Suprapubic skin (tissue), 4 donors: ENCODE results near the gene MYO5A. TPM values are rescaled to one million over a fixed set of nuclear protein-coding genes. Genes with fewer than 3 reads are reported as not detected.

Source experiments
- DNase-seq, 2 donors: peaks; one replicate each; pipeline ENCODE4 v3.0.0-alpha.2; 2019; ENCODE audit warnings: low spot score in 2 of 2
- H3K27ac ChIP-seq: fragments of 200-600 bp; sonication (generic); one replicate; pipeline ENCODE4 v1.5.1; 2019
- H3K27me3 ChIP-seq: fragments of 200-600 bp; sonication (generic); one replicate; pipeline ENCODE4 v1.5.1; 2019
- H3K36me3 ChIP-seq: fragments of 200-600 bp; sonication (generic); one replicate; pipeline ENCODE4 v1.5.1; 2019
- H3K4me1 ChIP-seq: fragments of 200-600 bp; sonication (generic); one replicate; pipeline ENCODE4 v1.5.1; 2019
- H3K4me3 ChIP-seq: fragments of 200-600 bp; sonication (generic); one replicate; pipeline ENCODE4 v1.5.1; 2019; ENCODE audit warnings: mild to moderate bottlenecking
- H3K9me3 ChIP-seq: fragments of 200-600 bp; sonication (generic); one replicate; pipeline ENCODE4 v1.5.1; 2019
- CTCF ChIP-seq, 2 donors: fragments of 200-600 bp in 1 of 2; fragments of 450-650 bp in 1 of 2; sonication (generic) in 1 of 2; IDR thresholded peaks; one replicate each; pipeline ENCODE4 v1.5.1; 2016 to 2019; ENCODE audit warnings: antibody characterized with exemption in 2 of 2, mild to moderate bottlenecking in 1 of 2, moderate library complexity in 1 of 2
- EP300 ChIP-seq: sonication (generic); formaldehyde crosslinking; IDR thresholded peaks from one replicate; pipeline ENCODE4 v1.6.1; 2017; ENCODE audit warnings: antibody characterized with exemption
- POLR2A ChIP-seq, 2 donors: fragments of 450-650 bp; IDR thresholded peaks; one replicate each; pipeline ENCODE4 v1.6.1; 2017; ENCODE audit warnings: antibody characterized with exemption in 2 of 2, mild to moderate bottlenecking in 2 of 2, moderate library complexity in 2 of 2
- POLR2AphosphoS5 ChIP-seq, 3 donors: sonication (generic); formaldehyde crosslinking; IDR thresholded peaks; one replicate each; pipeline ENCODE4 v1.6.1; 2017; ENCODE audit warnings: antibody characterized with exemption in 3 of 3
- WGBS: methylation state at CpG from one replicate; pipeline ENCODE4 v1.1.5; 2018; 5-methylcytosine and 5-hydroxymethylcytosine counted together
- total RNA-seq, 4 donors: library from RNA; depleted of rRNA; stranded (reverse); fragments of >200 nt; gene quantifications; one replicate each; pipeline ENCODE4 v1.1.0, GENCODE V29; 2016

MYO5A gene
- total RNA-seq, 4 donors from 2014 or later: 37.4 to 73.7 (median 47.0) TPM

GRCh38 chr15:52406601-52407000 is 122.1 kb downstream of the MYO5A start:
- no peak for TF ChIP-seq POLR2AphosphoS5 (IDR thresholded peaks at IDR 0.05)
- no peak for TF ChIP-seq POLR2A (IDR thresholded peaks at IDR 0.05)
- TF ChIP-seq EP300: no peak
- no peak for TF ChIP-seq CTCF (IDR thresholded peaks at IDR 0.05)
- Histone ChIP-seq H3K27me3 (no peaks in the 10 kb centered on the region), H3K9me3 (no peaks in the 10 kb centered on the region), H3K4me3 (no peak overlapping the region), H3K36me3 (peaks cover 8% of the 10 kb centered on the region), H3K27ac (no peak overlapping the region), H3K4me1 (no peaks in the 10 kb centered on the region)
- DNase-seq: no peak
- WGBS: 85% methylated on average over 2 of the region's 2 CpGs

- H3K36me3 ChIP-seq: peaks cover 8% of the 10 kb centered on the region
Observed at GRCh38 chr15:52405856-52406255, 122.8 kb downstream of the MYO5A start.

GRCh38 chr15:52397118-52397517 is 131.6 kb downstream of the MYO5A start:
- WGBS: 97% methylated on average over 5 of the region's 5 CpGs
- Histone ChIP-seq H3K9me3 (no peaks in the 10 kb centered on the region), H3K4me3 (no peak overlapping the region), H3K4me1 (no peaks in the 10 kb centered on the region), H3K27ac (no peak overlapping the region), H3K36me3 (peaks cover 5% of the 10 kb centered on the region), H3K27me3 (no peaks in the 10 kb centered on the region)
- TF ChIP-seq CTCF (IDR thresholded peaks at IDR 0.05): no peak
- no peak for TF ChIP-seq POLR2A (IDR thresholded peaks at IDR 0.05)
- no peak for TF ChIP-seq EP300
- no peak for TF ChIP-seq POLR2AphosphoS5 (IDR thresholded peaks at IDR 0.05)
- DNase-seq: no peak

More at GRCh38 chr15:52405856-52406255, 122.8 kb downstream of the MYO5A start:
- no peak overlapping the region for H3K4me3 ChIP-seq
- no peak for DNase-seq
- TF ChIP-seq POLR2AphosphoS5 (IDR thresholded peaks at IDR 0.05) (no peak), POLR2A (IDR thresholded peaks at IDR 0.05) (no peak), CTCF (IDR thresholded peaks at IDR 0.05) (no peak), EP300 (no peak)
- H3K9me3 ChIP-seq: no peaks in the 10 kb centered on the region
- WGBS: 74% methylated on average over 3 of the region's 3 CpGs
- H3K27ac ChIP-seq: no peak overlapping the region
- H3K4me1 ChIP-seq: no peaks in the 10 kb centered on the region
- no peaks in the 10 kb centered on the region for H3K27me3 ChIP-seq

GRCh38 chr15:52394118-52394517 is 134.6 kb downstream of the MYO5A start:
- no peaks in the 10 kb centered on the region for H3K4me1 ChIP-seq
- WGBS: 80% methylated on average over 3 of the region's 3 CpGs
- no peak overlapping the region for H3K4me3 ChIP-seq
- H3K27ac ChIP-seq: no peak overlapping the region
- no peaks in the 10 kb centered on the region for H3K27me3 ChIP-seq
- no peak for DNase-seq
- H3K9me3 ChIP-seq: no peaks in the 10 kb centered on the region
- TF ChIP-seq POLR2A (IDR thresholded peaks at IDR 0.05) (no peak), CTCF (IDR thresholded peaks at IDR 0.05) (no peak), POLR2AphosphoS5 (IDR thresholded peaks at IDR 0.05) (no peak), EP300 (no peak)
- H3K36me3 ChIP-seq: peaks cover 19% of the 10 kb centered on the region

GRCh38 chr15:52392008-52392687 is 136.5 kb downstream of the MYO5A start:
- 61% methylated on average over 6 of the region's 6 CpGs for WGBS
- TF ChIP-seq POLR2A (IDR thresholded peaks at IDR 0.05) (no peak), EP300 (no peak), CTCF (IDR thresholded peaks at IDR 0.05) (no peak), POLR2AphosphoS5 (IDR thresholded peaks at IDR 0.05) (no peak)
- DNase-seq: no peak
- Histone ChIP-seq H3K9me3 (no peaks in the 10 kb centered on the region), H3K27ac (no peak overlapping the region), H3K36me3 (peaks cover 34% of the 10 kb centered on the region), H3K4me3 (no peak overlapping the region), H3K27me3 (no peaks in the 10 kb centered on the region), H3K4me1 (no peaks in the 10 kb centered on the region)
